CD14-positive monocyte (primary cell): ENCODE results near the gene SACM1L. TPM values are rescaled to one million over a fixed set of nuclear protein-coding genes. Genes with fewer than 3 reads are reported as not detected.

Source experiments
- DNase-seq, 3 donors: peaks; one replicate each; pipeline ENCODE4 v3.0.0-alpha.2; 2011 to 2022
- H2AFZ ChIP-seq: 2 replicates; pipeline ENCODE4 v1.6.0; 2012; ENCODE audit warnings: mild to moderate bottlenecking, low read depth, low read length, inconsistent platforms; ENCODE audit not compliant: insufficient read depth, poor library complexity, severe bottlenecking
- H3K27ac ChIP-seq, 2 donors: 1 replicate in 1 of 2; 2 replicates in 1 of 2; pipeline ENCODE4 v1.5.1; 2012 to 2013; ENCODE audit warnings: low read length in 2 of 2, control low read depth in 1 of 2, inconsistent platforms in 1 of 2, low read depth in 1 of 2, mild to moderate bottlenecking in 1 of 2
- H3K27me3 ChIP-seq, 2 donors: one replicate each; pipeline versions ENCODE4 v1.6.0 to v1.6.1; 2011 to 2013; ENCODE audit warnings: low read length in 2 of 2; ENCODE audit not compliant: control insufficient read depth in 2 of 2, insufficient read depth in 2 of 2
- H3K36me3 ChIP-seq, 2 donors: replicated peaks in 1 of 2; 1 replicate in 1 of 2; 2 replicates in 1 of 2; pipeline versions ENCODE4 v1.5.1 to v1.6.1; 2012 to 2013; ENCODE audit warnings: low read length in 2 of 2, control low read depth in 1 of 2, inconsistent platforms in 1 of 2, mild to moderate bottlenecking in 1 of 2; ENCODE audit not compliant: insufficient read depth in 2 of 2, control insufficient read depth in 1 of 2
- H3K4me1 ChIP-seq, 2 donors: 1 replicate in 1 of 2; 2 replicates in 1 of 2; pipeline versions ENCODE4 v1.5.1 to v1.6.1; 2012 to 2013; ENCODE audit warnings: low read length in 2 of 2, control low read depth in 1 of 2, inconsistent platforms in 1 of 2, mild to moderate bottlenecking in 1 of 2, moderate library complexity in 1 of 2; ENCODE audit not compliant: insufficient read depth in 2 of 2, control insufficient read depth in 1 of 2
- H3K4me2 ChIP-seq: replicated peaks from 2 replicates; pipeline ENCODE3; 2012; ENCODE audit warnings: low read length, moderate library complexity, mild to moderate bottlenecking; ENCODE audit not compliant: poor library complexity, severe bottlenecking; ENCODE audit errors: extremely low read depth
- H3K4me3 ChIP-seq, 3 experiments: fragments of 200-600 bp in 1 of 3; sonication (generic) in 1 of 3; replicated peaks in 1 of 3; 1 replicate in 2 of 3; 2 replicates in 1 of 3; pipeline ENCODE4 v1.5.1; 2011 to 2013; ENCODE audit warnings: low read length in 3 of 3, mild to moderate bottlenecking in 3 of 3, control low read depth in 2 of 3, low read depth in 2 of 3, inconsistent platforms in 1 of 3, moderate library complexity in 1 of 3
- H3K79me2 ChIP-seq: 2 replicates; pipeline ENCODE4 v1.6.0; 2012; ENCODE audit warnings: mild to moderate bottlenecking, control low read depth, inconsistent platforms, low read length, moderate library complexity; ENCODE audit not compliant: insufficient read depth
- H3K9ac ChIP-seq: 2 replicates; pipeline ENCODE4 v1.6.0; 2017; ENCODE audit warnings: low read length, mild to moderate bottlenecking; ENCODE audit not compliant: insufficient read depth, poor library complexity, severe bottlenecking
- H3K9me3 ChIP-seq, 2 donors: replicated peaks in 1 of 2; 1 replicate in 1 of 2; 2 replicates in 1 of 2; pipeline versions ENCODE4 v1.5.1 to v1.6.1; 2012 to 2013; ENCODE audit warnings: low read length in 2 of 2, control low read depth in 1 of 2; ENCODE audit not compliant: control insufficient read depth in 1 of 2, insufficient read depth in 1 of 2
- H4K20me1 ChIP-seq: 2 replicates; pipeline ENCODE4 v1.6.0; 2012; ENCODE audit warnings: mild to moderate bottlenecking, low read length, control low read depth, moderate library complexity; ENCODE audit not compliant: insufficient read depth
- H3K27ac Mint-ChIP-seq, 7 donors: one replicate each; pipeline ENCODE4 v1.8.0; 2020; ENCODE audit warnings: mild to moderate bottlenecking in 7 of 7, mixed read lengths in 7 of 7, moderate library complexity in 6 of 7, inconsistent platforms in 2 of 7
- H3K27me3 Mint-ChIP-seq, 3 donors: one replicate each; pipeline ENCODE4 v1.8.0; 2021 to 2022; ENCODE audit warnings: low read depth in 3 of 3, mild to moderate bottlenecking in 3 of 3, mixed read lengths in 3 of 3, moderate library complexity in 3 of 3, inconsistent platforms in 1 of 3
- H3K36me3 Mint-ChIP-seq, 2 donors: one replicate each; pipeline ENCODE4 v1.8.0; 2020; ENCODE audit warnings: mixed read lengths in 2 of 2, inconsistent platforms in 1 of 2, mild to moderate bottlenecking in 1 of 2
- H3K4me1 Mint-ChIP-seq: one replicate; pipeline ENCODE4 v1.8.0; 2020; ENCODE audit warnings: mild to moderate bottlenecking, mixed read lengths
- H3K4me3 Mint-ChIP-seq, 2 donors: one replicate each; pipeline ENCODE4 v1.8.0; 2020; ENCODE audit warnings: mild to moderate bottlenecking in 2 of 2, mixed read lengths in 2 of 2, moderate library complexity in 1 of 2
- H3K9me3 Mint-ChIP-seq, 7 donors: one replicate each; pipeline ENCODE4 v1.8.0; 2020 to 2022; ENCODE audit warnings: mixed read lengths in 7 of 7, mild to moderate bottlenecking in 6 of 7, moderate library complexity in 6 of 7, inconsistent platforms in 2 of 7
- WGBS: methylation state at CpG from one replicate; pipeline ENCODE4 v1.1.5; 2013; ENCODE audit warnings: missing lambda C conversion rate; ENCODE audit not compliant: insufficient coverage; 5-methylcytosine and 5-hydroxymethylcytosine counted together
- intact Hi-C, 2 donors: fragments of 100-400 bp; cut with micrococcal nuclease; formaldehyde crosslinking; loops; one replicate each; pipeline versions ENCODE4 v1.15.0 to v1.15.1; 2023
- polyA plus RNA-seq, 3 donors: library from polyadenylated mRNA; depleted of rRNA in 1 of 3; unstranded in 2 of 3; stranded (reverse) in 1 of 3; fragments of 300-500 nt in 2 of 3; fragments of >200 nt in 1 of 3; fragmentation: Illumina TruSeq in 2 of 3; gene quantifications; 1 replicate in 2 of 3; 2 replicates in 1 of 3; pipeline ENCODE4 v1.2.3, GENCODE V29; 2012 to 2021
- TF ChIP-seq, protein P1 (sequence below): fragments of 200-600 bp; IDR thresholded peaks from one replicate; pipeline ENCODE4 v1.8.0; 2022; ENCODE audit warnings: antibody characterized with exemption, mild to moderate bottlenecking

Gene SACM1L
- polyA plus RNA-seq, 3 donors = 14.6 to 25.7 (median 21.5) TPM

DNA sequence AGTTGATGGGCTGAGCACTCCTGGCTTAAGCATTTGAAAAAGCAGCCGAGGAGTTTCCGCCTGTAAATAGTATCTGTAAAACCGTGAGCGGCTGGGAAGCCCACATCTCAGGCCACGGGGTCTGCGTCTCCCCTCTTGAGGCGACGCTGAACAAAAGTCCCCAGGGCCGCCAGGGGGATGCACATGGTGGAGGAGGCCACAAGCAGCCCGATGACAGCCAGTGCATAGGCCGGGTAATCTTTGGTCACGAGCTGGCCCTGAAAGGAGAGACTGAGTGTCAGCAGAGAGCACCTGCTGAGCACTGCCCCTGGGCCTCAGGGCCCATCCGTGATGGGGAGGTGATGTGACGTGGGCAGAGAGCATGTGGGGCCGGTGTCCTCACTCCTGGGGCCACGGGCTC, 69.7 kb downstream of the SACM1L start:
- Histone ChIP-seq H3K36me3 (no peaks in the 10 kb centered on the region), H4K20me1 (no peaks in the 10 kb centered on the region), H3K4me2 (no peak overlapping the region), H3K9ac (no peak overlapping the region), H3K4me3 (no peak overlapping the region), H3K79me2 (no peaks in the 10 kb centered on the region), H3K27ac (no peak overlapping the region), H2AFZ (no peak overlapping the region), H3K27me3 (no peaks in the 10 kb centered on the region), H3K9me3 (no peaks in the 10 kb centered on the region), H3K4me1 (no peaks in the 10 kb centered on the region)
- TF ChIP-seq, protein P1, sequence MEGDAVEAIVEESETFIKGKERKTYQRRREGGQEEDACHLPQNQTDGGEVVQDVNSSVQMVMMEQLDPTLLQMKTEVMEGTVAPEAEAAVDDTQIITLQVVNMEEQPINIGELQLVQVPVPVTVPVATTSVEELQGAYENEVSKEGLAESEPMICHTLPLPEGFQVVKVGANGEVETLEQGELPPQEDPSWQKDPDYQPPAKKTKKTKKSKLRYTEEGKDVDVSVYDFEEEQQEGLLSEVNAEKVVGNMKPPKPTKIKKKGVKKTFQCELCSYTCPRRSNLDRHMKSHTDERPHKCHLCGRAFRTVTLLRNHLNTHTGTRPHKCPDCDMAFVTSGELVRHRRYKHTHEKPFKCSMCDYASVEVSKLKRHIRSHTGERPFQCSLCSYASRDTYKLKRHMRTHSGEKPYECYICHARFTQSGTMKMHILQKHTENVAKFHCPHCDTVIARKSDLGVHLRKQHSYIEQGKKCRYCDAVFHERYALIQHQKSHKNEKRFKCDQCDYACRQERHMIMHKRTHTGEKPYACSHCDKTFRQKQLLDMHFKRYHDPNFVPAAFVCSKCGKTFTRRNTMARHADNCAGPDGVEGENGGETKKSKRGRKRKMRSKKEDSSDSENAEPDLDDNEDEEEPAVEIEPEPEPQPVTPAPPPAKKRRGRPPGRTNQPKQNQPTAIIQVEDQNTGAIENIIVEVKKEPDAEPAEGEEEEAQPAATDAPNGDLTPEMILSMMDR = no peak
- Mint-ChIP-seq H3K27ac (no peak overlapping the region), H3K9me3 (no peaks in the 10 kb centered on the region), H3K36me3 (no peaks in the 10 kb centered on the region), H3K4me3 (no peak overlapping the region), H3K4me1 (peaks cover 3% of the 10 kb centered on the region), H3K27me3 (peaks cover 0 to 2% (median 0%) of the 10 kb centered on the region in 3 donors)
- DNase-seq = no peak
- WGBS = 92% methylated on average over 14 of the region's 16 CpGs
- intact Hi-C loops = no loop called here

- no peaks in the 10 kb centered on the region for H3K4me1 ChIP-seq
- H3K4me2 ChIP-seq = no peak overlapping the region
- no peak overlapping the region for H3K4me3 ChIP-seq
- H3K9me3 ChIP-seq = no peaks in the 10 kb centered on the region
- TF ChIP-seq, protein P1 = no peak
- no peaks in the 10 kb centered on the region for H4K20me1 ChIP-seq
- DNase-seq = no peak
- Mint-ChIP-seq H3K27ac (no peak overlapping the region), H3K4me1 (peaks cover 3% of the 10 kb centered on the region), H3K36me3 (no peaks in the 10 kb centered on the region), H3K9me3 (no peaks in the 10 kb centered on the region), H3K27me3 (peaks cover 0 to 2% (median 1%) of the 10 kb centered on the region in 3 donors), H3K4me3 (no peak overlapping the region)
- no peak overlapping the region for H2AFZ ChIP-seq
- no peak overlapping the region for H3K9ac ChIP-seq
- no peaks in the 10 kb centered on the region for H3K36me3 ChIP-seq
- 91% methylated on average over 8 of the region's 12 CpGs for WGBS
- no peak overlapping the region for H3K27ac ChIP-seq
- no peaks in the 10 kb centered on the region for H3K79me2 ChIP-seq
- intact Hi-C loops = loop anchor here (5.0 kb wide), 2 partner anchors 317 to 617 kb away; no protein-coding TSS in a partner anchor
- H3K27me3 ChIP-seq = no peaks in the 10 kb centered on the region
These were observed 70.7 kb downstream of the SACM1L start for GRCh38 chr3:45759851-45760250.
